Fibroblast of skin of left quadriceps (primary cell): ENCODE results near the gene KLK1.
"Not testable (repeated sequence)": the region's sequence is repeated elsewhere in the genome, so short reads cannot be mapped to it uniquely, and the experiment has no call there.

Experiments
- DNase-seq, 2 experiments: peaks; one replicate each; pipeline ENCODE4 v3.0.0-alpha.2; 2013; ENCODE audit warnings: low read depth in 2 of 2

KLK1 gene

DNA sequence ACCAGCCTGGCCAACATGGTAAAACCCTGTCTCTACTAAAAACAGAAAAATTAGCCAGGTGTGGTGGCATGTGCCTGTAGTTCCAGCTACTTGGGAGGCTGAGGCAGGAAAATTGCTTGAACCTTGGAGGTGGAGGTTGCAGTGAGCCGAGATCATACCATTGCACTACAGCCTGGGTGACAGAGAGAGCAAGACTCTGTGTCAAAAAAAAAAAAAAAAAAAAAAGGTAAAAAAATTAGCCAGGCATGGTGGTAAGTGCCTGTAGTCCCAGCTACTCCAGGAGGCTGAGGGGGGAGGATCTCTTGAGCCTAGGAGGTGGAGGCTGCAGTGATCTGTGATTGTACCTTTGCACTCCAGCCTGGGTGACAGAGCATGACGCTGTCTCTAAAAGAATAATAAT is 53.4 kb downstream of the KLK1 start, which contains the start of gene GPR32:
TSS of gene GPR32 (plus strand) at position 301 of the 400 bp plus-strand sequence. CDS start 137 bp downstream, outside the sequence.
- DNase-seq: not testable (repeated sequence)
